HepG2 (cell line): Measurements from ENCODE around the gene IL1A. TPM values are rescaled to one million over a fixed set of nuclear protein-coding genes. Genes with fewer than 3 reads are reported as not detected.

Experiments used
- AGO1 ChIP-seq: fragments of 200-400 bp; formaldehyde crosslinking; IDR thresholded peaks from 2 replicates; pipeline ENCODE4 v1.6.1; 2017; ENCODE audit warnings: mild to moderate bottlenecking, low read depth, low read length, moderate library complexity; ENCODE audit not compliant: poor library complexity, severe bottlenecking
- ATF7-NPFF ChIP-seq: sonication (generic); formaldehyde crosslinking; IDR thresholded peaks from 2 replicates; pipeline ENCODE4 v1.8.1; 2023; ENCODE audit warnings: mild to moderate bottlenecking, low read depth, missing genetic modification reagents, moderate library complexity
- ELF4 ChIP-seq: sonication (generic); formaldehyde crosslinking; IDR thresholded peaks from 2 replicates; pipeline ENCODE4 v1.5.0; 2020; ENCODE audit warnings: missing genetic modification reagents, mild to moderate bottlenecking, moderate library complexity, borderline replicate concordance
- ETS1 ChIP-seq: sonication (generic); formaldehyde crosslinking; IDR thresholded peaks from 2 replicates; pipeline ENCODE4 v1.4.0; 2020; ENCODE audit warnings: missing genetic modification reagents
- FOXK2 ChIP-seq: fragments of 450-650 bp; IDR thresholded peaks from 2 replicates; pipeline ENCODE4 v1.6.1; 2016
- HIVEP1 ChIP-seq: sonication (generic); formaldehyde crosslinking; IDR thresholded peaks from 2 replicates; pipeline ENCODE4 v1.4.0; 2020; ENCODE audit warnings: mild to moderate bottlenecking, missing genetic modification reagents
- JARID2 ChIP-seq: sonication (generic); formaldehyde crosslinking; IDR thresholded peaks from 2 replicates; pipeline ENCODE4 v1.8.1; 2023; ENCODE audit warnings: missing genetic modification reagents, inconsistent platforms; ENCODE audit not compliant: insufficient replicate concordance
- KAT2B ChIP-seq: fragments of 150-350 bp; IDR thresholded peaks from 2 replicates; pipeline ENCODE4 v1.6.1; 2014; ENCODE audit warnings: low read depth, low read length, borderline replicate concordance
- MLLT10 ChIP-seq: sonication (generic); formaldehyde crosslinking; IDR thresholded peaks from 2 replicates; pipeline ENCODE4 v1.4.0; 2020; ENCODE audit warnings: missing genetic modification reagents
- NBN ChIP-seq: fragments of 450-650 bp; conservative IDR thresholded peaks from 2 replicates; pipeline ENCODE4 v1.6.1; 2017
- NR3C1 ChIP-seq: sonication (generic); formaldehyde crosslinking; IDR thresholded peaks from 2 replicates; pipeline ENCODE4 v1.4.0; 2020; ENCODE audit warnings: missing genetic modification reagents
- RAD21 ChIP-seq: fragments of 450-650 bp; formaldehyde crosslinking; IDR thresholded peaks from 2 replicates; pipeline ENCODE4 v1.5.0; 2020; ENCODE audit warnings: mild to moderate bottlenecking
- REPIN1 ChIP-seq: sonication (generic); formaldehyde crosslinking; IDR thresholded peaks from 2 replicates; pipeline ENCODE4 v1.8.0; 2022; ENCODE audit warnings: missing genetic modification reagents, low read depth, mild to moderate bottlenecking, borderline replicate concordance
- TAF1 ChIP-seq: sonication (generic); formaldehyde crosslinking; IDR thresholded peaks from 2 replicates; pipeline ENCODE4 v1.4.0; 2020; ENCODE audit warnings: missing genetic modification reagents
- ZBTB3 ChIP-seq: sonication (generic); formaldehyde crosslinking; IDR thresholded peaks from 2 replicates; pipeline ENCODE4 v1.4.0; 2020; ENCODE audit warnings: low read depth, mild to moderate bottlenecking, moderate library complexity, missing genetic modification reagents, borderline replicate concordance
- ZBTB7A ChIP-seq: sonication (generic); formaldehyde crosslinking; IDR thresholded peaks from 2 replicates; pipeline ENCODE4 v1.8.0; 2022; ENCODE audit warnings: mild to moderate bottlenecking, missing genetic modification reagents
- ZNF101 ChIP-seq: sonication (generic); formaldehyde crosslinking; IDR thresholded peaks from 2 replicates; pipeline ENCODE4 v1.4.0; 2020; ENCODE audit warnings: mild to moderate bottlenecking, low read depth, missing genetic modification reagents, borderline replicate concordance
- ZNF331 ChIP-seq: sonication (generic); formaldehyde crosslinking; IDR thresholded peaks from 2 replicates; pipeline ENCODE4 v1.4.0; 2020; ENCODE audit warnings: missing genetic modification reagents
- ZNF343 ChIP-seq: sonication (generic); formaldehyde crosslinking; IDR thresholded peaks from 2 replicates; pipeline ENCODE4 v1.4.0; 2020; ENCODE audit warnings: mild to moderate bottlenecking, missing genetic modification reagents
- ZNF362 ChIP-seq: sonication (generic); formaldehyde crosslinking; IDR thresholded peaks from 2 replicates; pipeline ENCODE4 v1.4.0; 2020; ENCODE audit warnings: missing genetic modification reagents, mild to moderate bottlenecking, borderline replicate concordance
- ZNF598 ChIP-seq: sonication (generic); formaldehyde crosslinking; IDR thresholded peaks from 2 replicates; pipeline ENCODE4 v1.5.1; 2020; ENCODE audit warnings: mild to moderate bottlenecking, missing genetic modification reagents, borderline replicate concordance
- polyA plus RNA-seq, 8 experiments: library from polyadenylated mRNA; depleted of rRNA in 3 of 8; stranded (reverse) in 7 of 8; unstranded in 1 of 8; fragments of >200 nt; fragmentation: Illumina TruSeq in 4 of 8; extraction: Trizol in 4 of 8; gene quantifications; 2 replicates each; pipeline versions ENCODE4 v1.2.1 to v1.2.3, GENCODE V29; 2011 to 2016; ENCODE audit warnings: low read depth in 4 of 8, missing spikeins in 1 of 8, mixed read lengths in 1 of 8; ENCODE audit not compliant: insufficient read depth in 1 of 8
- total RNA-seq, 5 experiments: library from RNA; depleted of rRNA; stranded (reverse); fragments of >200 nt; fragmentation: Illumina TruSeq; extraction: Trizol; gene quantifications; 2 replicates each; pipeline ENCODE4 v1.2.3, GENCODE V29; 2016; ENCODE audit warnings: low read depth in 1 of 5
- TF ChIP-seq, protein P1 (sequence below): sonication (generic); formaldehyde crosslinking; IDR thresholded peaks from 2 replicates; pipeline ENCODE4 v1.9.0; 2021; ENCODE audit warnings: missing genetic modification reagents, mild to moderate bottlenecking, borderline replicate concordance
- TF ChIP-seq, protein P2 (sequence below): sonication (generic); formaldehyde crosslinking; IDR thresholded peaks from 2 replicates; pipeline ENCODE4 v1.4.0; 2020; ENCODE audit warnings: missing genetic modification reagents, borderline replicate concordance
- TF ChIP-seq, protein P3 (sequence below): sonication (generic); formaldehyde crosslinking; IDR thresholded peaks from 2 replicates; pipeline ENCODE4 v1.5.0; 2020; ENCODE audit warnings: mild to moderate bottlenecking, low read depth, missing genetic modification reagents, borderline replicate concordance

The IL1A gene
- total and polyA plus RNA-seq, 2 of the 13 experiments (the other 11 are each of a cell fraction or from before 2014, with no cell fraction given): not detected

GRCh38 chr2:112725545-112726457, 58.5 kb downstream of the IL1A start (continued):
- TF ChIP-seq, protein P1, sequence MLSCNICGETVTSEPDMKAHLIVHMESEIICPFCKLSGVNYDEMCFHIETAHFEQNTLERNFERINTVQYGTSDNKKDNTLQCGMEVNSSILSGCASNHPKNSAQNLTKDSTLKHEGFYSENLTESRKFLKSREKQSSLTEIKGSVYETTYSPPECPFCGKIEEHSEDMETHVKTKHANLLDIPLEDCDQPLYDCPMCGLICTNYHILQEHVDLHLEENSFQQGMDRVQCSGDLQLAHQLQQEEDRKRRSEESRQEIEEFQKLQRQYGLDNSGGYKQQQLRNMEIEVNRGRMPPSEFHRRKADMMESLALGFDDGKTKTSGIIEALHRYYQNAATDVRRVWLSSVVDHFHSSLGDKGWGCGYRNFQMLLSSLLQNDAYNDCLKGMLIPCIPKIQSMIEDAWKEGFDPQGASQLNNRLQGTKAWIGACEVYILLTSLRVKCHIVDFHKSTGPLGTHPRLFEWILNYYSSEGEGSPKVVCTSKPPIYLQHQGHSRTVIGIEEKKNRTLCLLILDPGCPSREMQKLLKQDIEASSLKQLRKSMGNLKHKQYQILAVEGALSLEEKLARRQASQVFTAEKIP (CRISPR knock-in tag): no peak
- TF ChIP-seq ATF7-NPFF (CRISPR knock-in tag): 0 out of 2 replicates have a peak, but pooled peaks have one; percentile 4
- peak; percentile 48; the same call in 1 of the 2 replicates for TF ChIP-seq ZNF331 (CRISPR knock-in tag)
- TF ChIP-seq, protein P2, sequence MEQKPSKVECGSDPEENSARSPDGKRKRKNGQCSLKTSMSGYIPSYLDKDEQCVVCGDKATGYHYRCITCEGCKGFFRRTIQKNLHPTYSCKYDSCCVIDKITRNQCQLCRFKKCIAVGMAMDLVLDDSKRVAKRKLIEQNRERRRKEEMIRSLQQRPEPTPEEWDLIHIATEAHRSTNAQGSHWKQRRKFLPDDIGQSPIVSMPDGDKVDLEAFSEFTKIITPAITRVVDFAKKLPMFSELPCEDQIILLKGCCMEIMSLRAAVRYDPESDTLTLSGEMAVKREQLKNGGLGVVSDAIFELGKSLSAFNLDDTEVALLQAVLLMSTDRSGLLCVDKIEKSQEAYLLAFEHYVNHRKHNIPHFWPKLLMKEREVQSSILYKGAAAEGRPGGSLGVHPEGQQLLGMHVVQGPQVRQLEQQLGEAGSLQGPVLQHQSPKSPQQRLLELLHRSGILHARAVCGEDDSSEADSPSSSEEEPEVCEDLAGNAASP (CRISPR knock-in tag): peak; percentile 63; the same call in 1 of the 2 replicates
- TF ChIP-seq ZNF343 (CRISPR knock-in tag): no peak
- peak; percentile 40; the same call in 1 of the 2 replicates for TF ChIP-seq TAF1 (CRISPR knock-in tag)
- TF ChIP-seq ZBTB7A (CRISPR knock-in tag): peak; percentile 47; the same call in 1 of the 2 replicates
- TF ChIP-seq FOXK2: no peak
- TF ChIP-seq JARID2 (CRISPR knock-in tag): no peak
- TF ChIP-seq ELF4: no peak
- TF ChIP-seq KAT2B: no peak
- no peak for TF ChIP-seq MLLT10
- no peak for TF ChIP-seq ZBTB3 (CRISPR knock-in tag)
- TF ChIP-seq ZNF362 (CRISPR knock-in tag): no peak
- TF ChIP-seq ETS1 (CRISPR knock-in tag): no peak
- TF ChIP-seq HIVEP1 (CRISPR knock-in tag): no peak
- TF ChIP-seq RAD21 (CRISPR knock-in tag): peak; percentile 42; the same call in 1 of the 2 replicates
- no peak for TF ChIP-seq NR3C1
- TF ChIP-seq NBN: no peak
- no peak for TF ChIP-seq REPIN1 (CRISPR knock-in tag)
- no peak for TF ChIP-seq AGO1
- TF ChIP-seq, protein P3, sequence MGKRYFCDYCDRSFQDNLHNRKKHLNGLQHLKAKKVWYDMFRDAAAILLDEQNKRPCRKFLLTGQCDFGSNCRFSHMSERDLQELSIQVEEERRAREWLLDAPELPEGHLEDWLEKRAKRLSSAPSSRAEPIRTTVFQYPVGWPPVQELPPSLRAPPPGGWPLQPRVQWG (CRISPR knock-in tag): no peak
- TF ChIP-seq ZNF598 (CRISPR knock-in tag): no peak
- TF ChIP-seq ZNF101 (CRISPR knock-in tag): no peak
